Measurements from ENCODE around the gene NCOA3.

The NCOA3 gene

DNA sequence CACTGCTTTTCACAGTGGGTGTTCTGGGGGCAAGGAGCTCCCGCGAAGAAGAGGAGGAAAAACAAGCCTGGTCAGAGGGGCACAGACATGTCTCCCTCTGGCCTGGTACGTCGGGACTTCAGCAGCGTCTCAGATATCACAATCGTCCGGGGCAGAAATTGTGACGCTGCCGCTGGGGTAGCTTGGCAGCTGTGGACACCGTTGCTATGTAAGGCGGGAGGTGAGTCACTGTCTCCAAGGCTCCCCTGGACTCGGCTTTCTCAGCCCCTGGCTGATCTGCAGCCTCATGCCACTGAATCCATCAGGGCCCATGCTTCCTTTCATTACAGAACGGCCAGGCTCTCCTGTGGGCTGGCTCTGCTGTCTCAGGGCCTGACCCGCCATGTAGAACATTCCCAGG is 184.9 kb downstream of the NCOA3 start:
- Histone ChIP-seq H3K27ac (peak overlapping the region; percentile 75), H3K36me3 (replicated peaks) (no peaks in the 10 kb centered on the region), H3K4me3 (ENCODE audit: low read depth, low read length) (no peak overlapping the region), H3K27me3 (replicated peaks) (no peaks in the 10 kb centered on the region)
- DNase-seq: peak; percentile 98
- in situ Hi-C loops (cut with HindIII; ENCODE audit: low pct_ligation_motif_present, low sequenced_read_pairs): loop anchor here (25.0 kb wide), 1 partner anchor 926 kb away; no protein-coding TSS in a partner anchor
- TF ChIP-seq, protein P1, sequence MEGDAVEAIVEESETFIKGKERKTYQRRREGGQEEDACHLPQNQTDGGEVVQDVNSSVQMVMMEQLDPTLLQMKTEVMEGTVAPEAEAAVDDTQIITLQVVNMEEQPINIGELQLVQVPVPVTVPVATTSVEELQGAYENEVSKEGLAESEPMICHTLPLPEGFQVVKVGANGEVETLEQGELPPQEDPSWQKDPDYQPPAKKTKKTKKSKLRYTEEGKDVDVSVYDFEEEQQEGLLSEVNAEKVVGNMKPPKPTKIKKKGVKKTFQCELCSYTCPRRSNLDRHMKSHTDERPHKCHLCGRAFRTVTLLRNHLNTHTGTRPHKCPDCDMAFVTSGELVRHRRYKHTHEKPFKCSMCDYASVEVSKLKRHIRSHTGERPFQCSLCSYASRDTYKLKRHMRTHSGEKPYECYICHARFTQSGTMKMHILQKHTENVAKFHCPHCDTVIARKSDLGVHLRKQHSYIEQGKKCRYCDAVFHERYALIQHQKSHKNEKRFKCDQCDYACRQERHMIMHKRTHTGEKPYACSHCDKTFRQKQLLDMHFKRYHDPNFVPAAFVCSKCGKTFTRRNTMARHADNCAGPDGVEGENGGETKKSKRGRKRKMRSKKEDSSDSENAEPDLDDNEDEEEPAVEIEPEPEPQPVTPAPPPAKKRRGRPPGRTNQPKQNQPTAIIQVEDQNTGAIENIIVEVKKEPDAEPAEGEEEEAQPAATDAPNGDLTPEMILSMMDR (IDR thresholded peaks at IDR 0.05; ENCODE audit: low read depth, low read length, missing control alignments): no peak

DNA sequence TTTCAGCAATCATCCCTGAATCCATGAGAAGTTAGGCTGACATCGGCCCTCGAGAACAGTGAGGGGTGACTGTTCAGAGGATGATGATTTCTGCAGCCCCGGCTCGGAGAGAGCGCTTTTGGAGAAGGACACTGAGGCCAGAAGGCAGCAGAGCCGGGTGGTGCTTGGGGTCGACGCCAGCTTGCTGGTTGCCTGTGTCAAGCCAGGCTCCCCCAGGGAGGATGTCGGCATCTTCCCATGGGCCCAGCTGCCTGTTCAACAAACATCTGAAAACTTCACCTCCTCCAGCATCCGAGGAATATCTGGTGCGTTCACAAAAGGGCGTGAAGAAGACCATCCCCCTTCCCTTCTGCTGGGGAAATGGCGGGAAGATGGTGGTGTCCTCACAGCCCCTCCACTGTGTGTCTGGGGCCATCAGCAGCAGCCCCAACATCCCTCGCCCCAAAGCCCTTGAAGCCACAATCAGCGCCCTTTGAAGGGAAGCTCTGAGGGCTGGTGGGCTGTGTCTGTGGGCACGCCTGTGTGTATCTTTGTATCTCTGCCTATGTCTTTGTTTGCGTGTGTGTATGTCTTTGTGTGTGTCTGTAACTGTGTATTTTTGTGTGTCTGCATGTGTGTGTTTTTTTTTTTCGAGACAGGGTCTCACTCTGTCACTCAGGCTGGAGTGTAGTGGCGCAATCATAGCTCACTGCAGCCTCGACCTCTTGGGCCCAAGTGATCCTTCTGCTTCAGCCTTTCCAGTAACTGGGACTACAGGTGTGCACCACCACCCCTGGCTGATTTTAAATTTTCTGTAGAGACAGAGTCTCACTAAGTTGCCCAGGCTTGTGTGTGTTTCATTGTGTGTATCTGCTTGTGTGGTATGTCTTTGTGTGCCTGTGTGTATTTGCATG is 185.7 kb downstream of the NCOA3 start:
- in situ Hi-C loops (cut with HindIII; ENCODE audit: low pct_ligation_motif_present, low sequenced_read_pairs): loop anchor here (25.0 kb wide), 1 partner anchor 925 kb away; no protein-coding TSS in a partner anchor
- H3K27ac ChIP-seq: peak overlapping the region; percentile 75
- TF ChIP-seq, protein P1 (IDR thresholded peaks at IDR 0.05; ENCODE audit: low read depth, low read length, missing control alignments): no peak
- no peaks in the 10 kb centered on the region for H3K27me3 ChIP-seq (replicated peaks)
- H3K4me3 ChIP-seq (ENCODE audit: low read depth, low read length): no peak overlapping the region
- no peaks in the 10 kb centered on the region for H3K36me3 ChIP-seq (replicated peaks)
- DNase-seq: no peak

DNA sequence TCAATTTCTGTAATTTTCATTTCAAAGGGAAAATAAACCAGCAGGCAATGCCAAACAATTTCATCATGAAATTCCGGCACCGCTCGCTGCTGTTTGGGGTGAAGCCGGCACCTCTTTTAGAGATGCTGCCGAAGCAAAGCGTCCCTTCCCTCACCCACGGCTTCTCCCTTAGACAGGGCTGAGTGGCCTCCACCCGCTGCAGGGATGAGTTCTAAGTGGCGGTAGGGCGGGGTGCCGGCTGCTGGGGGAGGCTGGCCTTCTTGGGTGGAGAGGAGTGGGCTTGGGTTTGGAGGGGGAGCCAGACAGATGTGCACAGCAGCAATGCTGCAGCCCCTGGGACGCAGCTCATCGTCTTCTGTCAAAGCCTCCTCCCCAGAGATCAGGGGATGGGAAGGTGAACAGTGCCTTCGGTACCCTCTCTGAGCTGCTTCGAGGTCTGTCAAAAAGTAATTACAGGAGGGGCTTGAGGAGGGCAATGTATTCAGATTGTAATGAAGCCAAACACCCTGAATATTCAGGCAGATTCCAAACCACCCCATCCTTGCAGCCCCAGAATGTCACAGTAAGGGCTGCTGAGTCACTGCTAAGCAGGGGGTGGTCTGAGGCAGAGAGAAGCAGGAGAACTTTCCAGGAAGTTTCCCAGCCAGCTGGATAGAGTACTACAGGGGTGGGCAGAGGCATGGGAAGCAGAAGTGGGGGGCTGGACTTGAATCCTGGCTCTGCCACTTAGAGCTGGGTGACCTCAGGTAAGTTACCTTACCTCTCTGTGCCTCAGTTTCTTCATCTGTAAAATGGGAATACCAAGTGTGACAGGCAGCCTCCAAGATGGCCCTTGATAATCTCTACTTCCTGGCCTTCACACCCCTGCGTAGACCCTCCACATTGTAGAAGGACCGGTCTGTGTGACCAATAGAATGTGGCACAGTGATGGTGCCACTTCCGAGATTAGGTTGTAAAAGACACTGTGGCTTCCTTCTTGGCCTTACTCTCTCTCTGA is 187.0 kb downstream of the NCOA3 start:
- in situ Hi-C loops (cut with HindIII; ENCODE audit: low pct_ligation_motif_present, low sequenced_read_pairs): loop anchor here (25.0 kb wide), 1 partner anchor 924 kb away; no protein-coding TSS in a partner anchor
- Histone ChIP-seq H3K36me3 (replicated peaks) (no peaks in the 10 kb centered on the region), H3K27ac (no peak overlapping the region), H3K27me3 (replicated peaks) (no peaks in the 10 kb centered on the region), H3K4me3 (ENCODE audit: low read depth, low read length) (no peak overlapping the region)
- TF ChIP-seq, protein P1 (IDR thresholded peaks at IDR 0.05; ENCODE audit: low read depth, low read length, missing control alignments): no peak
- peak; percentile 55 for DNase-seq

DNA sequence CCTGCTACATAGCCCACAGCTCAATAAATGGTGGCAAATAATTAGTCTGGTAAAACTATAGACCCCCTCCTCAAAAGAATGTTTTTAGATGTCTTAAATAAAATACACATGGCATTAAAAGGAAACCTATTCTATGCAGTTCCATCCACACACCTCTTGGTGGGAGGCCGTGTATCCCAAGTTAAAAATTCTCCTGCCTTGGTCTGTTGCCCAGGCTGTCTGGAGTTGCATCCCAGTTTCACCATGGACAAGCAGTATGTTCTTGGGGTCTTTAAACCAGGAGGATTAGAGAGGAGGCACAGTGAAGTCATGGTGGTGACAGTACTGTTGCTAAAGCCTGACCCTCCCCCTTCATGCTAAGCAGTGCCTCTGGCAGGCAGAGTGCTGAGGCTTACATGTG is 188.0 kb downstream of the NCOA3 start:
- no peak for DNase-seq
- in situ Hi-C loops (cut with HindIII; ENCODE audit: low pct_ligation_motif_present, low sequenced_read_pairs): loop anchor here (25.0 kb wide), 1 partner anchor 923 kb away; no protein-coding TSS in a partner anchor
- Histone ChIP-seq H3K27me3 (replicated peaks) (no peaks in the 10 kb centered on the region), H3K36me3 (replicated peaks) (no peaks in the 10 kb centered on the region), H3K4me3 (ENCODE audit: low read depth, low read length) (no peak overlapping the region), H3K27ac (no peak overlapping the region)
- TF ChIP-seq, protein P1 (IDR thresholded peaks at IDR 0.05; ENCODE audit: low read depth, low read length, missing control alignments): no peak

DNA sequence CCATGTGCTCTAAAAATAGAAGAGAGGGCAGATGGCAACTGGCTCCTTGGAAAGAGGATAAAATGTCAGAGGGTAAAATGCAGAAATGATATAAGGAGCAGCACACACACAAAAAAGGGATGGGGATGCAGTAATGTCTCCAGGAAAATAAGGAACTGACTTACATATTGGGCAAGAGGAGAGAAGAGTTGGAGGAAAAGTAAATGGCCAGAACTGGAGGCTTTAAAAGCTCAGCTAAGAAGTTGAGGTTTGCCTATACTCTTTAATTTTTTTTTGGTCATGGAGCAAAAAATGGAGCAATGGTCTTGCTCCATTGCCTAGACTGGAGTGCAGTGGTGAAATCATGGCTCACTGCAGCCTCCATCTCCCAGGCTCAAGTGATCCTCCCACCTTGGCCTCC is 189.9 kb downstream of the NCOA3 start:
- H3K27ac ChIP-seq: no peak overlapping the region
- TF ChIP-seq, protein P1 (IDR thresholded peaks at IDR 0.05; ENCODE audit: low read depth, low read length, missing control alignments): no peak
- peak; percentile 34 for DNase-seq
- no peaks in the 10 kb centered on the region for H3K36me3 ChIP-seq (replicated peaks)
- in situ Hi-C loops (cut with HindIII; ENCODE audit: low pct_ligation_motif_present, low sequenced_read_pairs): loop anchor here (25.0 kb wide), 1 partner anchor 921 kb away; no protein-coding TSS in a partner anchor
- no peaks in the 10 kb centered on the region for H3K27me3 ChIP-seq (replicated peaks)
- no peak overlapping the region for H3K4me3 ChIP-seq (ENCODE audit: low read depth, low read length)

Measured in brain microvascular endothelial cell (primary cell).